Measurements from ENCODE around the gene USP48. TPM values are rescaled to one million over a fixed set of nuclear protein-coding genes. Genes with fewer than 3 reads are reported as not detected.

Gene USP48
- total RNA-seq, 2 donors from 2014 or later, result 47.1 to 51.3 TPM

GRCh38 chr1:21655259-21655658 is 127.7 kb downstream of the USP48 start:
- intact Hi-C loops (cut with DNase I), result loop anchor here (10.0 kb wide), 1 partner anchor 420 kb away; no protein-coding TSS in a partner anchor
- no peaks in the 10 kb centered on the region for H3K36me3 ChIP-seq
- H3K9me3 ChIP-seq, result no peaks in the 10 kb centered on the region
- H3K27ac ChIP-seq, result no peak overlapping the region
- no peak for TF ChIP-seq CTCF (IDR thresholded peaks at IDR 0.05)
- peaks cover 10% of the 10 kb centered on the region for H3K27me3 ChIP-seq
- DNase-seq, result no peak
- no peak overlapping the region for H3K9ac ChIP-seq (ENCODE audit: low read depth in 2 of 2, low read length in 2 of 2)
- H3K4me1 ChIP-seq, result peaks cover 10% of the 10 kb centered on the region
- no peak overlapping the region for H3K4me3 ChIP-seq

GRCh38 chr1:21654209-21654608 is 128.7 kb downstream of the USP48 start:
- TF ChIP-seq CTCF (IDR thresholded peaks at IDR 0.05), result no peak

GRCh38 chr1:21653744-21654100 is 129.2 kb downstream of the USP48 start:
- Histone ChIP-seq H3K9me3 (no peaks in the 10 kb centered on the region), H3K9ac (ENCODE audit: low read depth in 2 of 2, low read length in 2 of 2) (no peak overlapping the region), H3K27me3 (peaks cover 3% of the 10 kb centered on the region), H3K4me1 (peaks cover 7% of the 10 kb centered on the region), H3K4me3 (no peak overlapping the region), H3K36me3 (no peaks in the 10 kb centered on the region), H3K27ac (no peak overlapping the region)
- intact Hi-C loops (cut with DNase I), result loop anchor here (10.0 kb wide), 1 partner anchor 419 kb away; no protein-coding TSS in a partner anchor
- no peak for TF ChIP-seq CTCF (IDR thresholded peaks at IDR 0.05)
- DNase-seq, result no peak

More at GRCh38 chr1:21654209-21654608, 128.7 kb downstream of the USP48 start:
- Histone ChIP-seq H3K9ac (ENCODE audit: low read depth in 2 of 2, low read length in 2 of 2) (no peak overlapping the region), H3K27me3 (peaks cover 3% of the 10 kb centered on the region), H3K36me3 (no peaks in the 10 kb centered on the region), H3K4me3 (no peak overlapping the region), H3K27ac (no peak overlapping the region), H3K4me1 (peaks cover 8% of the 10 kb centered on the region), H3K9me3 (no peaks in the 10 kb centered on the region)
- intact Hi-C loops (cut with DNase I), result loop anchor here (10.0 kb wide), 1 partner anchor 419 kb away; no protein-coding TSS in a partner anchor
- no peak for DNase-seq

- H3K27me3 ChIP-seq, result peaks cover 3% of the 10 kb centered on the region
- no peak for TF ChIP-seq CTCF (IDR thresholded peaks at IDR 0.05)
- no peak overlapping the region for H3K4me3 ChIP-seq
- peak overlapping the region in 1 of 2 donors; percentile 21 for H3K9ac ChIP-seq (ENCODE audit: low read depth in 2 of 2, low read length in 2 of 2)
- H3K9me3 ChIP-seq, result no peaks in the 10 kb centered on the region
- no peak for DNase-seq
- intact Hi-C loops (cut with DNase I), result loop anchor here (10.0 kb wide), 1 partner anchor 418 kb away; no protein-coding TSS in a partner anchor
- H3K4me1 ChIP-seq, result peaks cover 7% of the 10 kb centered on the region
- H3K27ac ChIP-seq, result no peak overlapping the region
- H3K36me3 ChIP-seq, result no peaks in the 10 kb centered on the region
Measured at GRCh38 chr1:21652937-21653743, 129.8 kb downstream of the USP48 start.

- intact Hi-C loops (cut with DNase I), result loop anchor here (10.0 kb wide), 1 partner anchor 418 kb away; no protein-coding TSS in a partner anchor
- Histone ChIP-seq H3K9me3 (no peaks in the 10 kb centered on the region), H3K4me1 (peaks cover 7% of the 10 kb centered on the region), H3K27ac (no peak overlapping the region), H3K27me3 (peaks cover 3% of the 10 kb centered on the region), H3K9ac (ENCODE audit: low read depth in 2 of 2, low read length in 2 of 2) (peak overlapping the region in 1 of 2 donors; percentile 21), H3K4me3 (no peak overlapping the region), H3K36me3 (no peaks in the 10 kb centered on the region)
- no peak for DNase-seq
- TF ChIP-seq CTCF (IDR thresholded peaks at IDR 0.05), result no peak
Measured at GRCh38 chr1:21652101-21652936, 130.6 kb downstream of the USP48 start.
